ENCODE measurements around the gene PRKG1.

Gene PRKG1

DNA sequence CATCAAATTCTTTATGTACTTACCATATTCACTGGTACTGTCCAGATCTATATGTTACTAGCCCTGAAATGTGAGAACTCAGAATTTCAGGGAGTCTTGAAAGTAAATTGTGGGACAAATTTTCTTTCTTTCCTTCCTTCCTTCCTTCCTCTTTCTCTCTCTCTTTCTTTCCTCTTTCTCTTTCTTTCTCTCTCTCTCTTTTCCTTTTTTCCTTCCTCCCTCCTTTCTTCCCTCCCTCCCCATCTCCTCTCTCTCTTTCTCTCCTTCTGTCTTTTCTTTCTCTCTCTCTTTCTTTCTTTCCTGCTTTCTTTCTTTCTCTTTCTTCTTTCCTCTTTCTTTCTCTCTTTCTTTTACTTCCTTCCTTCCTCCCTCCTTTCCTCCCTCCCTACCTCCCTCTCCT, 882.5 kb downstream of the PRKG1 start:
- Mint-ChIP-seq H3K9me3 (ENCODE audit: low read depth) (no peaks in the 10 kb centered on the region), H3K27ac (no peak overlapping the region), H3K27me3 (peaks cover 9% of the 10 kb centered on the region), H3K4me1 (ENCODE audit: low read depth) (no peaks in the 10 kb centered on the region), H3K4me3 (no peak overlapping the region), H3K36me3 (no peaks in the 10 kb centered on the region)

DNA sequence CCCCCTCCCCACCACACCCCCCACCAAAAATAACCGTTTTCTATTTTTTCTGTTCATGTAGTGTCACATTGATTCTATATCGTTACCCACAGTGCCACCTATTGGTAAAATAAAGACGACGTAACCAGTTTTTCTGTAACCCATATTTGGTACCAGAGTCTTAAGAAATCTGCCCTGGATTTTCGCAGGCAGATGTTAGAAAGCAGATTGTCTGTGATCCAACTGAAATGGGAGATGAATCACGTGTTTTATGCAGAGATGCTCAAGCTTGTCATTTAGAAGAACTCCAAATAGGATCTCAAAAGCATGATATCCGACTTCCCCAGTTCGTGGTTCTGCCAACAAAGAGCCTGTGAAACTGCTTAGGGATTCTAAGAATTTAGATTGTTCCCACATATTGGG, 886.2 kb downstream of the PRKG1 start:
- Mint-ChIP-seq H3K4me1 (ENCODE audit: low read depth) (no peaks in the 10 kb centered on the region), H3K27ac (no peak overlapping the region), H3K9me3 (ENCODE audit: low read depth) (no peaks in the 10 kb centered on the region), H3K27me3 (peaks cover 12% of the 10 kb centered on the region), H3K36me3 (no peaks in the 10 kb centered on the region), H3K4me3 (no peak overlapping the region)

DNA sequence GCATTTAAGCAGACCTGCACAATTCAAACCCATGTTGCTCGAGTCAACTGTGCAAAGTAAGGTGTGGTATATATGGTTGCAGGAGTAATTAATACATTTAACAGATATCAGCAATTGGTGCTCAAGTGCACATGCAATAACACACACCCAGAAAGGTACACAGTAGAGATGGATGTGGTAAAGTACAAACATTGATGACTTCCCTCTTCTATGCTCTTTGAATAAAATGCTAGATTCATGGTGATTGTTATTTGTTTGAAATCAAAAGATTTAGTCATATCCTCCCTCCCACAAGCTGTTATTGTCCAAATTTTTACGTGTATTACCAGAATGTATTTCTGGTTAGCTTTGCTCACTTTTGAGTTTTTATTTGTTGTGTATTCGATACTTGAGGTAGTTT, 887.1 kb downstream of the PRKG1 start:
- no peaks in the 10 kb centered on the region for H3K36me3 Mint-ChIP-seq
- H3K9me3 Mint-ChIP-seq (ENCODE audit: low read depth) = no peaks in the 10 kb centered on the region
- H3K27me3 Mint-ChIP-seq = peaks cover 12% of the 10 kb centered on the region
- no peaks in the 10 kb centered on the region for H3K4me1 Mint-ChIP-seq (ENCODE audit: low read depth)
- H3K4me3 Mint-ChIP-seq = no peak overlapping the region
- H3K27ac Mint-ChIP-seq = no peak overlapping the region

DNA sequence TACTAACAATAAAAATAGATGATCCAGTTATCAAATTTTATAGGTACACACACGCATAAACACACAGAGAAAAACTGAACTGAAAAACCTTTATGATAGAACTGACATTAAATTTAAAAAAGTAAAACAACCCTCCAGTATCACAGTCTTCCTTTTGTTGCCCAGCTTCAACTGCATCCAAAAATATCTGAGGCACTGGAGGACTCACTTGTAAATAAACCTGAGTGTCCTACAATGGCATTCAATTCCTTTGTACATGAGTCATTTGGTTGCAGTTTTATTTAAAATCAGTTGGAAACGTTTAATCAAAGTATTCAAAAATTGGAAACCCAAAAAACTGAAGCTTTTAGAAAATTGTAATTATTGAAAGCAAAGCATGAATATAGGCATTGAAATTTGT, 890.3 kb downstream of the PRKG1 start:
- H3K4me3 Mint-ChIP-seq = no peak overlapping the region
- H3K9me3 Mint-ChIP-seq (ENCODE audit: low read depth) = no peaks in the 10 kb centered on the region
- peaks cover 7% of the 10 kb centered on the region for H3K27me3 Mint-ChIP-seq
- H3K36me3 Mint-ChIP-seq = no peaks in the 10 kb centered on the region
- H3K4me1 Mint-ChIP-seq (ENCODE audit: low read depth) = no peaks in the 10 kb centered on the region
- no peak overlapping the region for H3K27ac Mint-ChIP-seq

DNA sequence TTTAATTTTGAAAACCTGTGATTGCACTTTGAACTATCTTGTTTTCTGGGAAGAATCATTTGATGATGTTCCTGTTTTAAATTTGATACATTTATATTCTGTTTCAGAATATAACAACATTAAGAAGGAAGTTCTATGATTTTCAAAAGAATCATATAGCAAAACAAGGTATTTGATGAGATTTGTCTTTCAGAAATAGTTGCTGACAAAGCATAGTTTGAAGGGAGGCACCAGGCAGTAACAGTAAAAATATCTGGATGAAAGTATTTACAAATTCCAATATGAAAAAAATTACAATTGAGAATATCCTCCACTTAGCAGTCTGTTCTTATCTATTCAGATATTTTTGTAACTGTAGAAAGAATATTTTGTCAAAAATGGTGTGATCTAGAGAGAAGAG, 891.2 kb downstream of the PRKG1 start:
- H3K4me3 Mint-ChIP-seq = no peak overlapping the region
- no peaks in the 10 kb centered on the region for H3K9me3 Mint-ChIP-seq (ENCODE audit: low read depth)
- no peak overlapping the region for H3K27ac Mint-ChIP-seq
- peaks cover 7% of the 10 kb centered on the region for H3K27me3 Mint-ChIP-seq
- H3K36me3 Mint-ChIP-seq = no peaks in the 10 kb centered on the region
- no peaks in the 10 kb centered on the region for H3K4me1 Mint-ChIP-seq (ENCODE audit: low read depth)

DNA sequence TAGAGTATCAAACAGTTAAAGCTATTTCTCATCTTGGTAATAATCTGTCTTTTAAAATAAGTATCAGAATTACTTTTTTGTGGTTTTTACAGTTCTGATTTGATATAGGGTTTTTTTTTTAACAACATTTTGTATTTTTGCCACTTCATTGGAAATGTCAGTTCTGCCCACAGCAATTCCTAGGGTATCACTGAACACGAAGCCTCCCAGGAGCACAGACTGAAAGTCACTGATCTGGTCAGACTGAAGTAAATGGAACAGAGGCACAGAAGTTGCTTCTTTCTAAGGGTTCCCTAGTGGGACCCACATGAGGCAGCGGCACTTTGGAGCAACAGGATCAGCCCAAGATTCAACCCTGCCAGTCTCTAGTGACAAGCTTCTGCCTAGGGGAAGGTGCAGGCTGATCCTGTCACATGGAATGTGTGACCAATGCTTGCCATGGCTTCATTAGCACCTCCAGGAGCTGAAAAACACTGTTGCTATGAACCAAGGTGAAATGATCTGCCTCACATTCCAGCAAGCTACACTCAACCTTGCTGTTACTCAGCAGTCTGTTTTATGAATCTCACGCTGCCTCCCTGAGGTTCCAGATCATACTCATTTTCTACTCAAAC, 898.6 kb downstream of the PRKG1 start:
- Mint-ChIP-seq H3K4me1 (ENCODE audit: low read depth) (no peaks in the 10 kb centered on the region), H3K27ac (no peak overlapping the region), H3K36me3 (no peaks in the 10 kb centered on the region), H3K27me3 (no peaks in the 10 kb centered on the region), H3K4me3 (no peak overlapping the region), H3K9me3 (ENCODE audit: low read depth) (no peaks in the 10 kb centered on the region)

DNA sequence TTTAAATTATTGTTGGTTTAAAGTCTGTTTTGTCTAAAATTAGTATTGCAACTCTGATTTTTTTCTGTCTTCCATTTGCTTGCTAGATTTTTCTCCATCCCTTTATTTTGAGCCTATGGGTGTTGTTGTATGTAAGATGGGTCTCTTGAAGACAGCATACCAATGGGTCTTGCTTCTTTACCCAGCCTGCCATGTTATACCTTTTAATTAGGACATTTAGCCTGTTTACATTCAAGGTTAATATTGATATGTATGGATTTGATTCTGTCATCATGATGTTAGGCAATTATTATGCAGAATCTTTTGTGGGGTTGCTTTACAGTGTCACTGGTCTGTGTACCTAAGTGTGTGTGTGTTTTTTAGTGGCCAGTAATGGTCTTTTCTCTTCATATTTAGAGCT, 906.5 kb downstream of the PRKG1 start:
- H3K4me3 Mint-ChIP-seq = no peak overlapping the region
- H3K36me3 Mint-ChIP-seq = no peaks in the 10 kb centered on the region
- H3K27ac Mint-ChIP-seq = no peak overlapping the region
- peaks cover 8% of the 10 kb centered on the region for H3K9me3 Mint-ChIP-seq (ENCODE audit: low read depth)
- H3K4me1 Mint-ChIP-seq (ENCODE audit: low read depth) = no peaks in the 10 kb centered on the region
- H3K27me3 Mint-ChIP-seq = peaks cover 2% of the 10 kb centered on the region

DNA sequence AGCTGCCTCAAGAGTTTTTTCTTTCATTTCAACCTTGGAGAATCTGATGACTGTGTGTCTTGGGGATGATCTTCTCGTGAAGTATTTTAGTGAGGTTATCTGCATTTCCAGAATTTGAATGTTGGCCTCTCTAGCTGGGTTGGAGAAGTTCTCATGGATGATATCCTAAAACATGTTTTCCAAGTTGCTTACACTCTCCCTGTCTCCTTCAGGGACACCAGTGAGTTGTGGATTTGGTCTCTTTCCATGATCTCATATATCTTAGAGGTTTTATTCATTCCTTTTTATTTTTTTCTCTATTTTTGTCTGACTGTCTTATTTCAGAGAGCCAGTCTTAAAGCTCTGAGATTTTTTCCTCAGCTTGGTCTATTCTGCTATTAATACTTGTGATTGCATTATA, 907.4 kb downstream of the PRKG1 start:
- Mint-ChIP-seq H3K36me3 (no peaks in the 10 kb centered on the region), H3K4me1 (ENCODE audit: low read depth) (no peaks in the 10 kb centered on the region), H3K9me3 (ENCODE audit: low read depth) (peaks cover 8% of the 10 kb centered on the region), H3K27me3 (peaks cover 2% of the 10 kb centered on the region), H3K4me3 (no peak overlapping the region), H3K27ac (no peak overlapping the region)

DNA sequence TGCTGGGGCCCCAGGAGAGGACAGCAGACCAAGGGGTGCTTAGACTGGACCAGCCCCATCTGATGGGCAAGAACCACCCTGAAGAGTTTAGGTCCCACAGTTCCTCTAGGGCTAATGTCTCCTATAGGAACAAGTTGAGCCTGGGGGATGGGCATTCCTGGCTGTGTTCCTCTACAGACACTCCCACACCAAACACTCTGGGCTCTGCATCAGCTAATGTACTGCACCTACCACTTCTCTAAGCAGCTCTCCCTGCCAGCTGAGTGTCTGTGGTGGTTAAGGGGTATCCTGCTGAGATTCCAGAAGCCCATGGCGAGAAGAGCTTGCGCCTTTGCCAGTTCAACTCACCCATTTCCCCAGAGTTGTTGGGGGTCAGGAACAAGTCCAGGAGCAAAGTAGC, 909.2 kb downstream of the PRKG1 start:
- no peak overlapping the region for H3K4me3 Mint-ChIP-seq
- H3K27ac Mint-ChIP-seq = no peak overlapping the region
- H3K4me1 Mint-ChIP-seq (ENCODE audit: low read depth) = no peaks in the 10 kb centered on the region
- peaks cover 2% of the 10 kb centered on the region for H3K27me3 Mint-ChIP-seq
- no peaks in the 10 kb centered on the region for H3K36me3 Mint-ChIP-seq
- H3K9me3 Mint-ChIP-seq (ENCODE audit: low read depth) = peaks cover 8% of the 10 kb centered on the region

DNA sequence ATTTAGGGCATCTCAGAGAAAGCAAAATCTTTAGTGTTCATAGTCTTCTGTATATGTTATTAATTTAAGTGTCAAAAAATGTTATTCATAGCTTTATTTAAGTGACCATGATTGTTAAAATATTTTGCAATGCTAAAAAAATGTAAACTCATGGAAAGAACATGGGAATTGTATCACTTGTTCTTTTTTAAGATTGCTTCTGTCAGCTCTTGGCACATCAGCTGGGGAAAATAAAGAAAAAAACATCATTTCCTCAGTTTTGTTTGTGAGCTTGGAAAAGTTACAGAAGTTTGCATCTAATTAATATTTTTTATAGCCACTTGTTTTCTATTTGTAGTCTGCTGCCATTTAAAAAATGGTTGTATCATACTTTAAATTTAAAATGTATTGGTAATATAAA, 911.0 kb downstream of the PRKG1 start:
- Mint-ChIP-seq H3K27me3 (peaks cover 2% of the 10 kb centered on the region), H3K9me3 (ENCODE audit: low read depth) (peaks cover 8% of the 10 kb centered on the region), H3K4me1 (ENCODE audit: low read depth) (no peaks in the 10 kb centered on the region), H3K27ac (no peak overlapping the region), H3K36me3 (no peaks in the 10 kb centered on the region), H3K4me3 (no peak overlapping the region)

DNA sequence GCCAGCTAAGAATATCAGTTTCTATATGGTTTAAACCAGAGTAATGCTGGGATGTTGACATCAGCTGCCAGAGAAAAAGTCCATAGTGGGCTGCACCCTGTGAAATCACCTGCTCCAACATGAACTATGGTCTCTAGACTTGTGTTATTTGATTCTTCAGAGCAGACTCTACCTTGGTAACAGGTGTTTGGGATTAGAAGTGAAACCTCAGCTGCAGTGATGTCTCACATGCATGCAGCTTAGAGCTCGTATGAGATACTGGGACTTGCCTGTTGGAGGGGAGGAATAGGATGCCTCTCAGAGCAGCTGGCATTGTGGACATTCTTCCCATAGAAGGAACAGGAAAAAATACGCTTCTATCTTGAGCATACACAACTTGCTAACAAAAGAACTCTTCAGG, 912.2 kb downstream of the PRKG1 start:
- H3K4me3 Mint-ChIP-seq = no peak overlapping the region

DNA sequence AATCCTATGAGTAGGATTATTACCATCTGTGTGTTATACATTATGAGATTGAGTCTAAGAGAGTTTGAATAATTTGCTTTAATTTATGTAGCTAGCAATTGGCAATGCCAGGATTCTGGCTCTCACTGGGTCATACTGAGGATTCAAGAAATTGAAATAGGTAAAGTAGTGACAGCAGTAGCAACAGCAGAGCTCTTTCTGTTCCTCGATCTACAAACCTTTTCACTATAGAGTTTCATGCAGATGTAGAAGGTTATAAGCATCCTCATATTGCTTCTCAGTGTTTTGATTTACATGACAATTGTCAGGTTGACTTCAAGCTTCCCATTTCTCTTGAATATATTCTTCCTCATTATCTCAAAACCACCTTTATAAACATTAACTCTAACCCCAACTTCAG, 919.2 kb downstream of the PRKG1 start:
- Mint-ChIP-seq H3K27me3 (peaks cover 6% of the 10 kb centered on the region), H3K27ac (no peak overlapping the region), H3K9me3 (ENCODE audit: low read depth) (no peaks in the 10 kb centered on the region), H3K4me1 (ENCODE audit: low read depth) (no peaks in the 10 kb centered on the region), H3K36me3 (no peaks in the 10 kb centered on the region), H3K4me3 (no peak overlapping the region)

More for the DNA sequence above, 912.2 kb downstream of the PRKG1 start:
- Mint-ChIP-seq H3K27ac (no peak overlapping the region), H3K27me3 (peaks cover 2% of the 10 kb centered on the region), H3K36me3 (no peaks in the 10 kb centered on the region), H3K4me1 (ENCODE audit: low read depth) (no peaks in the 10 kb centered on the region), H3K9me3 (ENCODE audit: low read depth) (peaks cover 5% of the 10 kb centered on the region)

DNA sequence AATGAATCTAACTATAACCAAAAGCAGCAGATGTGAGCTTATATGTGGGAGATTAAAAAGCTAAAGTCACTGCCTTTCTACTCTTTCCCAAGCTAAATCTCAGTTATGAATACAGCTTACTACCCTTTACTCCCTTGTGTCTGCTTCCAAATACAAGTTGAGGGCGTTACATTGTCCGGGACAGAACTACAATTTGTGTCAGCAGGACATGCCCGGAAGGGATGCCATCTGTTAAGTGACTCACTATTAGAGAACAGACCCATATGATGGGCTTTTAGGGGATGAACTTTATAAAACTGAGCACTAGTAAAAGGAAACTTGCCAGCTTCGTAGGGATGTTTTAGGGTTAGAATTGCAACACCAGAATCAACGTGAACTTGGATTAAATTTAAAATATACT, 924.8 kb downstream of the PRKG1 start:
- Mint-ChIP-seq H3K9me3 (ENCODE audit: low read depth) (no peaks in the 10 kb centered on the region), H3K4me3 (no peak overlapping the region), H3K4me1 (ENCODE audit: low read depth) (no peaks in the 10 kb centered on the region), H3K36me3 (no peaks in the 10 kb centered on the region), H3K27me3 (peaks cover 6% of the 10 kb centered on the region), H3K27ac (no peak overlapping the region)

DNA sequence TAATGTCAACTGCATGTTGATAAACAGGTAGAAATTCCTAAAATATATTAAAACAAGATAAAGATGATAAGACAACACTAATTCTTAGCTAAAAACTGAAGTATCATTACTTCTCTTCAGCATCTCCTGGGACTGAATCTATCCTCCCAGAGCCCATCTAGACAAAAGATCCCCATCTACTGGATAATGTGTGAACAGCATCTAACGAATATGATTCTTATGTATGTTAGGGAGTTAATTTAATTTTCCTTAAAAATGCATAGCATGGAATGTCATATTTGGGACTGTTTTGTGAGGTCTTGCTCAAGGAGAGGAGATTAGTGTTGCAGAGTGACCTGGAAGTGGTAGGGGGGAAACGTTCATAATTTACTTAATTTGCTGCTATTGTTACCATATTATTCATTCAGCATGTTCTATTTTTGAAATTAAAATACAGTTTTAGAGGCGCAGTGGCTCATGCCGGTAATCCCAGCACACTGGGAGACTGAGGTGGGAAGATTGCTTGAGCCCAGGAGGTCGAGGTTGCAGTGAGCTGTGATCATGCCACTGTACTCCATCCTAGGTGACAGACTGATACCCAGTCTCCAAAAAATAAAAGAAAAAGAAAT, 930.2 kb downstream of the PRKG1 start:
- H3K36me3 Mint-ChIP-seq = no peaks in the 10 kb centered on the region
- H3K27me3 Mint-ChIP-seq = peaks cover 3% of the 10 kb centered on the region
- H3K4me1 Mint-ChIP-seq (ENCODE audit: low read depth) = no peaks in the 10 kb centered on the region
- no peak overlapping the region for H3K27ac Mint-ChIP-seq
- H3K9me3 Mint-ChIP-seq (ENCODE audit: low read depth) = peaks cover 4% of the 10 kb centered on the region
- H3K4me3 Mint-ChIP-seq = no peak overlapping the region

DNA sequence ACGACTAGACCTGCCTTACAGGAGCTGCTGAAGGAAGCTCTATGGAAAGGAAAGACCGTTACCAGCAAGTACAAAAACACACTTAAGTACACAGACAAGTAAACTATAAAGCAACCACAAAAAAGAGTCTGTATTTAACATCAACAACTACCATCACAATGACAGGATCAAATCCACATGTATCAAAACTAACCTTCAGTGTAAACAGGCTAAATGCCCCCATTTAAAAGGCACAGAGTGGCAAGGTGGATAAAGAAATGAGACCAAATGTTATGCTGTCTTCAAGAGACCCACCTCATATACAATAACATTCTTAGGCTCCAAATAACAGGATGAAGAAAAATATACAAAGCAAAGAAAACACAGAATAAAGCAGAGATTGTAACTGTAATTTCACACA, 932.8 kb downstream of the PRKG1 start:
- Mint-ChIP-seq H3K27ac (no peak overlapping the region), H3K9me3 (ENCODE audit: low read depth) (peaks cover 4% of the 10 kb centered on the region), H3K4me3 (no peak overlapping the region), H3K27me3 (peaks cover 3% of the 10 kb centered on the region), H3K36me3 (no peaks in the 10 kb centered on the region), H3K4me1 (ENCODE audit: low read depth) (no peaks in the 10 kb centered on the region)

DNA sequence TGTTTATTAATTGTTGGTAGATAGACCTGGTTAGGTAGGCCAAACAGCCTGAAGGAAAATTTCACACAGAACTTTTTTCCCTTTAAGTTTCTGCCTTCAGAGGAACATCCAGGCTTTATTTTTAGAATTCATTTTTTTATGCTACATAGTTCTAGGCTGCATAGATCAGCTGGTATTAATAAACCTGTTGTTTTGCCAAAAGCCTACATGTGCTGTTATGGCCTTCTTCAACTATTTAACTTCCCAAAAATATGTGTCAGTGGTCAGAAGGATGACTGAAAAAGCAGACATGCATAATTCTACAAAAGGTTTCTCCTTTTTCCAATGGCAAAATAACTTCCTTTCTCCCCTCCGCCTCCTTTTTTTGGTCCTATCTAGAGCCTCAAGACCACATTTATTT, 936.8 kb downstream of the PRKG1 start:
- Mint-ChIP-seq H3K4me1 (ENCODE audit: low read depth) (no peaks in the 10 kb centered on the region), H3K27me3 (peaks cover 1% of the 10 kb centered on the region), H3K9me3 (ENCODE audit: low read depth) (peaks cover 9% of the 10 kb centered on the region), H3K4me3 (no peak overlapping the region), H3K36me3 (no peaks in the 10 kb centered on the region), H3K27ac (no peak overlapping the region)
